ENCODE data around the gene PLA2G5. TPM values are rescaled to one million over a fixed set of nuclear protein-coding genes. Genes with fewer than 3 reads are reported as not detected.

The PLA2G5 gene
- total and polyA plus RNA-seq, 2 of the 13 experiments (the other 11 are each of a cell fraction or from before 2014, with no cell fraction given) = not detected

GRCh38 chr1:20093940-20094391 lies 24.0 kb downstream of the PLA2G5 start:
- Histone ChIP-seq H3K36me3 (replicated peaks in 1 of 2; ENCODE audit: control insufficient read depth in 1 of 2, insufficient read depth in 2 of 2, low read length in 2 of 2) (no peaks in the 10 kb centered on the region), H3K9me3 (ENCODE audit: low read length) (peaks cover 18% of the 10 kb centered on the region), H3K4me2 (ENCODE audit: low read depth, low read length) (no peak overlapping the region), H3K9ac (ENCODE audit: insufficient read depth, low read depth, low read length) (no peak overlapping the region), H3K4me1 (ENCODE audit: insufficient read depth, low read length) (no peaks in the 10 kb centered on the region), H3K4me3 (replicated peaks in 1 of 3; ENCODE audit: insufficient read depth in 1 of 3, low read depth in 2 of 3, low read length in 3 of 3) (no peak overlapping the region), H3K27ac (ENCODE audit: extremely low read length, insufficient read depth, low read length) (no peak overlapping the region), H4K20me1 (ENCODE audit: insufficient read depth, low read length) (no peaks in the 10 kb centered on the region), H3K27me3 (ENCODE audit: control insufficient read depth in 1 of 2, insufficient read depth in 2 of 2, low read length in 2 of 2) (peaks cover 0 to 19% of the 10 kb centered on the region in 2 experiments; a peak in 2 of 5 replicates), H2AFZ (ENCODE audit: low read length) (no peak overlapping the region), H3K79me2 (ENCODE audit: insufficient read depth, low read length) (no peaks in the 10 kb centered on the region)
- TF ChIP-seq PRDM15 (CRISPR knock-in tag; IDR thresholded peaks at IDR 0.05) = no peak
- TF ChIP-seq, protein P1, sequence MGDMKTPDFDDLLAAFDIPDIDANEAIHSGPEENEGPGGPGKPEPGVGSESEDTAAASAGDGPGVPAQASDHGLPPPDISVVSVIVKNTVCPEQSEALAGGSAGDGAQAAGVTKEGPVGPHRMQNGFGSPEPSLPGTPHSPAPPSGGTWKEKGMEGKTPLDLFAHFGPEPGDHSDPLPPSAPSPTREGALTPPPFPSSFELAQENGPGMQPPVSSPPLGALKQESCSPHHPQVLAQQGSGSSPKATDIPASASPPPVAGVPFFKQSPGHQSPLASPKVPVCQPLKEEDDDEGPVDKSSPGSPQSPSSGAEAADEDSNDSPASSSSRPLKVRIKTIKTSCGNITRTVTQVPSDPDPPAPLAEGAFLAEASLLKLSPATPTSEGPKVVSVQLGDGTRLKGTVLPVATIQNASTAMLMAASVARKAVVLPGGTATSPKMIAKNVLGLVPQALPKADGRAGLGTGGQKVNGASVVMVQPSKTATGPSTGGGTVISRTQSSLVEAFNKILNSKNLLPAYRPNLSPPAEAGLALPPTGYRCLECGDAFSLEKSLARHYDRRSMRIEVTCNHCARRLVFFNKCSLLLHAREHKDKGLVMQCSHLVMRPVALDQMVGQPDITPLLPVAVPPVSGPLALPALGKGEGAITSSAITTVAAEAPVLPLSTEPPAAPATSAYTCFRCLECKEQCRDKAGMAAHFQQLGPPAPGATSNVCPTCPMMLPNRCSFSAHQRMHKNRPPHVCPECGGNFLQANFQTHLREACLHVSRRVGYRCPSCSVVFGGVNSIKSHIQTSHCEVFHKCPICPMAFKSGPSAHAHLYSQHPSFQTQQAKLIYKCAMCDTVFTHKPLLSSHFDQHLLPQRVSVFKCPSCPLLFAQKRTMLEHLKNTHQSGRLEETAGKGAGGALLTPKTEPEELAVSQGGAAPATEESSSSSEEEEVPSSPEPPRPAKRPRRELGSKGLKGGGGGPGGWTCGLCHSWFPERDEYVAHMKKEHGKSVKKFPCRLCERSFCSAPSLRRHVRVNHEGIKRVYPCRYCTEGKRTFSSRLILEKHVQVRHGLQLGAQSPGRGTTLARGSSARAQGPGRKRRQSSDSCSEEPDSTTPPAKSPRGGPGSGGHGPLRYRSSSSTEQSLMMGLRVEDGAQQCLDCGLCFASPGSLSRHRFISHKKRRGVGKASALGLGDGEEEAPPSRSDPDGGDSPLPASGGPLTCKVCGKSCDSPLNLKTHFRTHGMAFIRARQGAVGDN (CRISPR knock-in tag; IDR thresholded peaks at IDR 0.05) = no peak
- TF ChIP-seq FOXA3 (CRISPR knock-in tag; IDR thresholded peaks at IDR 0.05) = no peak
- no peak for TF ChIP-seq RARG (CRISPR knock-in tag; IDR thresholded peaks at IDR 0.05; ENCODE audit: low read depth)
- TF ChIP-seq ZBTB34 (CRISPR knock-in tag; IDR thresholded peaks at IDR 0.05) = no peak
- TF ChIP-seq ZFP90 (CRISPR knock-in tag; IDR thresholded peaks at IDR 0.05; ENCODE audit: borderline replicate concordance) = no peak
- ChIA-PET CTCF (ENCODE audit: low intra/inter-chr PET ratio, low total read pairs) (no interaction called here), POLR2A (no interaction called here)
- in situ Hi-C loops (cut with HindIII; ENCODE audit: extremely low pct_ligation_motif_present, low pct_unique_long_range_greater_than_20kb) = no loop called here
- ATAC-seq (no peak), DNase-seq (ENCODE audit: low spot score) (no peak), FAIRE-seq (no peak)
- 54% methylated on average over 5 of the region's 5 CpGs for WGBS (ENCODE audit: low lambda C conversion rate)
- no TSS peak for BruUV-seq (replicated peaks)
- intact Hi-C loops (cut with micrococcal nuclease; ENCODE audit: unreplicated experiment) = no loop called here
